Myocyte (in vitro differentiated cells): ENCODE measurements around the gene KIF2A. TPM values are rescaled to one million over a fixed set of nuclear protein-coding genes. Genes with fewer than 3 reads are reported as not detected.

ENCODE experiments used
- DNase-seq: peaks from one replicate; pipeline ENCODE4 v3.0.0-alpha.2; 2012; ENCODE audit warnings: low read depth
- polyA plus RNA-seq: library from polyadenylated mRNA; unstranded; fragments of >200 nt; gene quantifications from one replicate; pipeline ENCODE4 v1.2.1, GENCODE V29; 2012; ENCODE audit warnings: missing spikeins
- total RNA-seq: library from RNA; depleted of rRNA; stranded (reverse); fragments of >200 nt; gene quantifications from 2 replicates; pipeline ENCODE4 v1.2.3, GENCODE V29; 2014

The KIF2A gene
- 46.5 and 57.2 TPM in 2 replicates for total RNA-seq
- 19.4 TPM for polyA plus RNA-seq

DNA sequence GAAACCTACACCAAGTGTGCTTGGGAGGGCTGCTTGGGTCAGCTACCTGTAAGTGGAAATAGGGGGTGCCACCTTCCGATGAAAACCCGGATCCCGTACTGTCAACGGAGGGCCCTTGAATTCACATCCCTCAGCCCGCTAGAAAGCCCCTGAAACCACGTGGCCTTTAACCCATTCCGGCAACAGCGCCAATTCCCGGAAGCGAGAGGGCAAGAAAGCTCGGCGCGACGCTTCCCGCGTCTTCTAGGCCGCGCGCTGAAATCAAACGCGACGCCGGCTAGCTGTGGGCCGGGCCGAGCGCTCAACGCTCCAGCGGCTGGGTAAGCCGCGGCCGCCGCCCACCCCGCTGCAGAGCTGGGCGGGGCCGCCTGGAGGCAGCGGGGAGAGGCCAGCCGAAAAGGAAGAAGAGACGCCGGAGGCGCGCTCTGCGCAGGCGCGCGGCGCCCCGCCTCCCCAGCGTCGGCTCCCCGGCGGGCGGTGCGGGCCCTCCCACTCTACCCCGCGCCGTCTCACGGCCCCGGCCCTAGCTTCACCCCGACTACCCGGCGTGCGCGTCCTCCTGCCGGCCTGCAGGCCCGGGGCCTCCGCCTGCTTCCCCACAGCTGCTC is at the start of gene KIF2A:
Gene KIF2A, plus strand, starts transcription at position 492 of the 608 bp plus-strand sequence. CDS start 267 bp downstream, outside the sequence.
- DNase-seq = peak; percentile 93

DNA sequence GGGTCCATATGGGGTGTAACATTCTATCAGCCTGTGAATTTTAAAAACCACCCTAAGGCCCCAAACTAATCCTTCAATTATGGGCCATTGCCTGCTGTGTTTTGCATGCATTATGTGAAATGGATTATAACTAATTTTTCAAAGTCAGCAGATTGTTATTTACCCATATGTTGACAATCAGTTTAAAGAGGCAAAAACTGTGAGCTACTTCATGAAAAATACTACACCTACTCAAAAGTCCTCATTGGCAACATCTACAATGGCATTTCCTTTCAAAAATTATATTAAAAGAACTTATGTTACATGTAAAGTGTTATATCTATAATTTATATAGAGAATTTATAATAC is 49.0 kb upstream of the KIF2A start:
- DNase-seq = no peak

DNA sequence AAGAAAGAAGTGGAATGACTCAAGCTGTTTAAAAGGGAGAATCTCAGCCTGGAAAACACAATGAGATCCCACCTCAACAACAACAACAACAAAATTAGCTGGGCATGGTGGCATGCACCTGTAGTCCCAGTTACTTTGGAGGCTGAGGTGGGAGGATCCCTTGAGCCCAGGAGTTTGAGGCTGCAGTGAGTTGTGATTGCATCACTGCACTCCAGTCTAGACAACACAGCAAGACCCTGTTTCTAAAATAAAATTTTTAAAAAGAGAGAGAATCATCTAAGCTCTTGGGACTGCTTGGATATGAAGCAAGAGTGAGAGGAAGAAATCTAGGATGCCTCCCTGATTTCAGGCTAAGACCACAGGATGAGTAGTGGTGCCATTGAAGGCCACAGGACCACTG is 47.4 kb upstream of the KIF2A start:
- DNase-seq = no peak

DNA sequence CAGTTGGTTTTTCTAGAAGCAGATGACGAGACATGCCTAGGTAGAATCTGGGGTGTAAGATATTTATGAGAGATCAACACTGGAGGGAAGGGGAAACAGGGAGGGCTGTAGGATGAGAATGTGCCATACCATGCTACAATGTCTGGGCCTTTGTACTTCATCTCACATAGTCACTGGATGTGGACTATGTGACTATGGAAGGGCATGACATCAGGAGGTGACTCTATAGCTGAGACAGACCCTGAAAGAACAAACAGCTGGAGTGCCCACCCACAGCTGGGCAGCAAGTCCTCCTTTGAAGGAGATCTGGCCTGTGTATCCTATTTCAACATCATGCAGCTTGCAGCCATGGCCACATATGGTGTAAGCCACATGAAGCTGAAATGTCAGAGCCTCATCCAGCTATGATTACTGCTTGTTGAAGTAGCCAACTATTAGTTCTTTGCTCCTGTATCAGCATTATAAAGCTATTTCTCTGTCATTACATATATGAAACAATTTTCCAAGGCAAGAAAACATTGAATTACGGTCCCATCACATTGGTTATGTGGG is 46.2 kb upstream of the KIF2A start:
- DNase-seq = peak; percentile 32

DNA sequence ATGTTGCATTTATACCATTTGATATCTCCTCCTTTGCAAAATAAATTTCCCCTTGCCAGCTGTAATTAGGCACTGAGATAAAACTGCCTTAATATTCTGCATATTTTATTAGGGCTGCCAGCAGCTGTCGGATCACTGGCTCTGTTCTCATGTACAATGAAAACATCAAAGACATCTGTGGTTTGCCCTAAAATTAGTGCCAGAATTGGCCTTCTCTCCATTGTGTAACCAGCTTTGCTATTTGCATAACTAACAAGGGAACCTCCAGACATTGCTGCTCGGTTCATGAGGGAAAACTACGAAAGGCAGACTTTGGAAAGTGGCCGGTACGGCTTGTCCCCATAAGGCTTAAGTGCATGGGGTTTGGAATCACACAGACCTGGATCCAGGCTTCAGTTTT is 45.5 kb upstream of the KIF2A start:
- peak; percentile 52 for DNase-seq

DNA sequence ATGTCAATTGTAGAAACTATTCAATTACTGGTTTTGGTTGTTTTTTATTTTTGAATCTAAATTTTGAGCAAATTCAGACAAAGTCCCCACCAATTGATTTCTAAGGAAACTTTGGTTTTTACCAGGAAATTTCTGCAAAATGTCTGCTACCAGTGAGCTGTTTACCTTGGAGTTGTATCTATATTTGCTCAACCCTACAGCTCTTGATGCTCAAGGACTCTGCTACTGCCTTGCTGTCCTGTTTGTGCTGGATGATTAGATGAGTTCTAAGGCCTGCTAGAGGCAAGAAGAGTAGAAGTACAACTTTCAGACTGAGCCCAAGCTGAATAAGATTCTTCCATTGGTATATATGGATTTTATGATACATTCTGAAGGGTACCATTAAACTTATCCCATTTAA is 42.6 kb upstream of the KIF2A start:
- no peak for DNase-seq

DNA sequence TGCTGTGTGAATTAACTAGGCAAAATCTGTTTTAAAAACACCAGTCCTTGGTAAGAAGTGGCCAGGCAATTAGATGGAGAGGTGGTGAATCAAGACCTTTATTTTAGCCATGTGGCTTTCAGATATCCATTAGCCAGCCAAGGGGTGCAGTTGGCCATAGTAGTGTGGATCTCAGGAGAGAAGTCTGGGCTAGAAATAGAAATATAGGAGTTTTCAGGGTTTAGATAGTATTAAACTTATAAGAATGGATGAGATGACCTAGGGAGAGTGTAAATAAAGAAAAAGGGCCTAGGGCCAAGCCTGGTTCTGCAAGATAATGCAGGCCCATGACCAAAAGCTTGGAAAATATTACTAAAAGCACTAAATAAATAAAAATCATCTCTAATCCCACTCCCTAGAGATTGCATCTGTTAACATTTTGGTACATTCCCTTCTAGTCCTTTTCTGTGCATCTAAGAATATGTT is 40.3 kb upstream of the KIF2A start:
- DNase-seq = no peak

DNA sequence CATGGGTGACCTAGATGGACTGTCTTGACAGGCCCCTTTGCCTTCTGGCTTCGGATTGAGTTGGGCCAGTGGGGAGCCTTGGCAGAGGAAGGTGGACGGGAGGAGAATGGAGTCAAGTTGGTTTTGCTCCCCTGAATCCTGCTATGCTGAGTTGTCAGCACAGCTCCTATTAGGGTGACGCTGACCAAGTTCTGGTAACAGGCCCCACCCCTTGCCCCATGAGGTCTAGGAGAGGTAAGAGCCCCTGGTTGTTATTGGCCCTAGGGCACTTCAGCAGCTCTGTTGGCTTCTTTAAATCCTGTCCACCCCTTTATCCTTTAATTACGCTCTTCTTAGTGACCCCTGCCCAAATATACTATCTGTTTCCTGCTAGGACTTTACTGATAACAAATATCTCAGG is 39.4 kb upstream of the KIF2A start:
- DNase-seq = no peak

DNA sequence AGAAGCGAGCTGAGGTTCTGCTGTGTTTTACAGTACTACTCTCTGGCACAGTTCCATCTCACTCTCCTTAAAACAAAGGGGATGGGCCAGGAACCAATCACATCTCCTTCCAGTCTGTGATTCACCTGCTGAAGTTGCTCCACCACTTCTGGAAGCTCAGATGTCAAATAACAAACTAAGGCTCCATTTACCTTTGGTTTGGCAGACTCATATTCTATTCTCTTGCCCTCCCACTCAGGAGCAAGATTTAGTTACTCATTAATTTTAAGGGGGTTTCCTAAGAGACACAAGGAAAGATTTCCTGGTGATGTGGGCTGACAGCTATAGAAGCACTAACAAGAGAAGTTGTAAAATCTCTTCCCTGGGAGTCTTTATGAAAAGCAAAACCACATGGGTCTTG is 37.8 kb upstream of the KIF2A start:
- peak; percentile 30 for DNase-seq

DNA sequence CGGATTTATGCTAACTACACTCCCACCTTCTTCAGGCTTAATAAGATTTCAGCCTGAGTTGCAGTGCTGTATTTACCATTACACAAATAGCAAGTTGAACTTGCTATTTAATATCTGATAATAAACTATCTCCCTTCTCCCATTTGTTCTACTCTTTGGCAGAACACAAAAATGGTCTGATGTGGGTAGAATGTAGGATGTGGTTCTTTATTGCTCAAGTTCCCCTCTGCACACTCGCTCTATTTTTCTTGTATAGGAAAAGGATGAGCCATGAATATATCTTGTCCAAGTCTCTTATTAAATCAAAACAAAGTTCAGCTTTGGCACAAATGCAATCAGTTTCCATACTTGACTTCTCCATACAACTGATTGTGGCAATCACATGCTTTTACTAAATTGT is 37.2 kb upstream of the KIF2A start:
- DNase-seq = no peak

DNA sequence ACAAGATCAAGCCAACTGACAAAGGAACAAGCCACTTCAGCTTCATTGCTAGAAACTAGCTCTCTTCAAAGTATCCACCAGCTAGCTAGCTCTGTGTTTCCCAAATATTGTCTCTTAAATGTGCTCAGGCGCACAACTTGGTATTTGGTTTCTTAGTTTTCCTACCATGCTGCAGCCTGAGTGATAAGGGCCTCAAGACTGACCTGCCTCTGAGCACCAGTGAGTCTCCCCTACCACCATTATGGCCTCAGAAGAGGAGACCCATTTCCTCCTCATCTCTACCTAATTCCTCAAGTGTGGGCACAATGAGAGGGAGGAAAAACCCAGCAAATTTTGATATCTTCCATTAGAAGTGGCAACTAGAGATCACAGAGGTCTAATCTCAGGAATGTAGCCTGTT is 34.6 kb upstream of the KIF2A start:
- no peak for DNase-seq

DNA sequence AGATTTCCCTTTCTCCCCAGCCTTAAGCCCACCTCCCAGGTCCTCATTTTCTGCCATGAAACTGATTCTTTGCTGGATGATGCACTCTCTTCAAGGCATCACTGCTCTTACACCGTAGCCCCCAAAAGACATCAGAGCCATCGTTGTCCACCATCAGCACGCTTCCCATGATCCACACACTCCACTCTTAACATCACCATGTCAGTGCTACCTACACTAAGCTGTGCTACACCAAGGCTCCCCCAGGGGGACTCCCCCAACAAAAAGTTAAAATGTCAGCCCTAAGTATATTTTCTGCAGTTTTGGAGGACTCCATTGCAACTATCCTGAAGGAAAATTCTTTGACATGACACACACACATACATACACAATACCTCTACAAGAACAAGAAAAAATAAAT is 34.1 kb upstream of the KIF2A start:
- no peak for DNase-seq

DNA sequence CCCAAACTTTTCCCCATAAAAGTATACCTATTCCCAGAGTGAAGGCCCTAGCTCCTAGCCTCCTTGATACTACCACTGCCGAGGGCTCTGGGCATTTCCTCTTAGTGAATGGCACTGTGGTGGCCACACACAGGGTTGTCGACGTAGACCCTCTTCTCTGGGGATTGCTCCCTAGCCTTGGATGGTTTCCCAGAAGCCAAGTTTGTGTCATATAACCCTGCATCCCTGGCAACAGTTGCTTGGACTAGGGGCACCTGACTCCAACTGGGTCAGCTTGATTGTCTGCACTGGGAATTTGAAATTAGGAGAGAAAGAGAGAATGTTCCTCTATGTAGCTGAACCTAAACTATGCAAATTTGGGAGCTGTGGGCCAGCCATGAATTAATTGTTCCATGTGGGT is 32.3 kb upstream of the KIF2A start:
- DNase-seq = no peak

DNA sequence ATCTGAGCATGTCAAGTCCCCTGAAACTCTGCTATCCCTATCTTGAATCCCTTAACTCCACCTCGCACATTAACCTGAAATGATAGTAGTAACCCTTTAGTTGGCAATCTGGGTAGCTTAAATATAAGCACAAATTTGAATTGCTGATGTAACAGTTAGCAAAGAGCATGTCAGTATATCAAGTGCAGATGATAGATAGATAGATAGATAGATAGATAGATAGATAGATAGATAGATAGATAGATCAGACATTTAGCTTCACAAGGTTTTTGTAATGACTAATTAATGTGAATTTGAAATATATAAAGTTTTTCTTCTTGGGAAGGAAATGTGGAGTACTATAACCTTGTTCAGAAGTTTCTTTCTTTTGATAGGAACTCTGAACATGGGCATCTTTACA is 30.4 kb upstream of the KIF2A start:
- DNase-seq = no peak

DNA sequence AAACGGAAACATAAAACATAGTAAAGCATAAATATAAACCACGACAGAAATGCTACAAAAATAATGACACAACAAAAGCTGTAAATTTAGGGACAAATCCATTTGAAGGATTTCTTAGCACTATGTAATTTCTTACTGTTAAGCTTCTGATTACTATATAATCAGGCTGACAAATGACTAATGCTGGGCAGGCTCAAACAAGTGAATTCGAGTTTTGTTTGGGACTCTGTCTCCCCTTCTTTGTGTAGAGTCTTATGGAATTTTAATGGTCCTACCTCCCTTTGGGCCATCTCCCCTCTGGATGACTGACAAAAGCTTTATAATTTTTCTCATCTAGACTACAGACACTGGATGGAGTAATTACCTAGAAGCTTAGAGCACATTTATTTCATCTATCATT is 24.6 kb upstream of the KIF2A start:
- no peak for DNase-seq

DNA sequence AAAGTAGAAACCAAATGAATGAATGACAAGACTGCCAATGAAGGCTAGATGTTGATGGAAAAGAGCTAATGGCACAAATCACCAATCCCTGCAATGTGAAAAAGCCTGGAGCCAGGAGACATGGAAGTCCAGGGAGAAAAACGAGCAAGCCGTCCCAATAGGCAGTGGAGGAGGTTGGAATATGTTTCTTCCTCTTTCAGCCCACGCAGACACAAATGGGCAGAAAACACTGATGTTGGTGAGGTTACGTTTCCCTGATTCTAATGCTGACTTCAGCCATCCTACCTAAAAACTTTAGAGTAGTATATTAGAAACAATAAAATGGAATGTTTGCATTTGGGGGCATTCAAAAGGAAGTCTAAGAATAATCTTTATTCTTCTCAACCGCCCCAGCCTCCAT is 23.9 kb upstream of the KIF2A start:
- DNase-seq = no peak

DNA sequence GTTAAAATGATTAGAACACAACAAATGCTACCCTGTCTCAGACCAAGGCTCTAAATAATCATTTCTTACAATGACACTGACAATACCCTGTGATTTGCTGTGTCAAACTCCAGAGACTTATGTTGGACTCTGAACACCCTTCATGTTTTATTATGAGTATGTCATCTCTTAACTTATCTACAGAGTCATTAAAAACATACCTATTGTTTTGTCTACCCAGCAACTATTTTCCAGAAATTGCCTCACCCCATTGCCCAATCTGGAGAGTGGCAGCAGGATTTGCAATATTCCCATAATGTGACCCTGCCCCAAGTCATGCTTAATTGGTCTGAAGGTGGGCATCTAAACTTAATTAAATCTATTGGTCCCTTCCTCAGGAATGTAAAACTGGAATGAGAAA is 23.0 kb upstream of the KIF2A start:
- DNase-seq = no peak

DNA sequence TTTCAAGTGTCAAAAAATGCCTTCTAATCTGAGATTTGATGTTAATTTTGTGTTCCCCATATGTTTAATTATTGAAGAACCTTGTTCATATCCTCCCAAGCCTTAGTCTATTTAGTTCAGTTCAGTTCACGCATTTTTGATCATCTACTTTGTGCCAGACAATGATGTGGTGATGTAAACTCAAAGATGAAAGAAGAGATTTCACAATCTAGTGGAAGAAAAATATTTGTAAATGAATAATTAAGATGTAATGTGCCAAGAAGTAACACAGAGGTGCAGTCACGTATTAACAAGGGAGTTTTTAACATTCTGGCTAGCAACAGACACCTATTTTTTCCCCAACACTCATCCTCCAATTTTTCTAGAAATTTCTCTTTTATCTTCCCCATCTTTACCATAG is 22.1 kb upstream of the KIF2A start:
- DNase-seq = no peak

DNA sequence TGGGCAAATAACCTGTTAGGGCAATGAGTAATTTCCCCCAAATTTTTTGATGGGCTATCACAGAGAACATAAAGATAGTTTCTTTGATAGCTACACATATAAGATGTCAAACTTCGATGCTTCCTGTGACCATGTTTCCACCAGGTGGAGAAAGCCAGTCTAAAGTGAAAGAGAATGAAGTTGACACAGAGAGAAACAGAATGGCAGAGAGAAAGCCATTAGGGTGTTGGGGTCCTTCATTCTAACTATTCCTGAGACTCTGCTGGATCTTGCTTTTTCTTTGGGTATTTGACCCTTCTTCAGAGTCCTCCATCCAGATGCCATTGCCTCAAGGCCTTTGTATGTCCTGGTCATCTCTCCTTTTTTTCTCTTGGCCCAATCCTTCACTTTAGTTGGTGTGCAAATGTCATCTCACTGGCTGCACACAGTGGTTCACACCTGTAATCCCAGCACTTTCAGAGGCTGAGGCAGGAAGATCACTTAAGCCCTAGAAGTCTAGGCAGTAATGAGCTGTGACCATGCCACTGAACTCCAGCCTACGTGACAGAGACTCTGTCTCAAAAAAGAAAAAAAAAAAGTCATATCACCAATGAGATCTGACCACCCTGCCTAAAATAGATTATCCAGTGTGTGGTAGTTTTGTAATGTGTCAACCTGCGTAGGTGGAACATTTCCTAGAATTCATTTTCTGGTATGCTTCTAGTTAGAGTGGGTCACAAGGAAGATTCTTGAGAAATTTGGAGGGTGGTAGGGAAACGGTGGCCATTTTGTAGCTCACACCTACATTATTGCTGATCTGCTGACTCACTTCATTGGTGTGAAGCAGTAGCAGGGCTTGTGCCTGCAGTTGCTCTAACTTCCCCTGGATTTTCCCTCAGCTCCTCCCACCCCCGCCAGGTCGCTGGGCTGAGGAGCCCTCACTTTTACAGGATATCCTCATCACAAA is 20.8 kb upstream of the KIF2A start:
- DNase-seq = no peak

DNA sequence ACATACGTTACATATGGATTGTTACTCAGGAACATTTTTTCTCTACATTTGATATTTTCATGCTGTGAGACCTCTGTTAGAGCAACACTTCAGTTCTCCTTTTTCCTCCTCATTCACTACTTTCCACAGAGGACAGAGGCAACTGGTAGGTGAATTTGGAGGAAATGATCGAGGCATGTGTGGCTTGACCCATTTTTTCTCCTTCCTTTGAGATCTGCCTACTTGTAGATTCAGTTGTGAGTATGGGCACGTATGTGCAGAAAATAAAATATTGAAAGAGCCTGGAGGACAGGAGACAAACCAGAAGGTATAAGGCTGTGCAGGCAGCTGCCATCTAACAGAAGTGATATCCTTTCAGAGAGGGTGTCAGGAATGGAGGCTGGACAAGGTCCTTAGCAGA is 19.2 kb upstream of the KIF2A start:
- DNase-seq = no peak

DNA sequence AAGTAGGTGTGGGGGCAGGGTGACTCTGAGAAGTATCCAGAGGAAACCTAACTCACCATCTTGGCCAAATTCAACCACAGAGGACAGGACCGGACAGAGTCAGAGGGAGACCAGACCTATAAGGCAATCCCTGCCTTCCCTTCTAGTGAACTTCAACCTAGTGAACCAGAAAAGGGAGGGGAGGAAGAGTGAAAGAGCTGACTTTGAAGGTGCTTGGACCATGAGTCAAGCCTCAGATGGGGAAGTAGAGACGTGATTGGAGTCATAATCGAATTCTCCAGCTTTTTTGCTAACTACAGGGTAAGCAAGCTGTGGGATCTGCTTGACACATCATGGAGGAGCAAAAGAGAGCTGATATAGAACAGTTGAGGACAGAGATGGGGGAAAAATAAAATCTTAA is 18.8 kb upstream of the KIF2A start:
- DNase-seq = no peak

DNA sequence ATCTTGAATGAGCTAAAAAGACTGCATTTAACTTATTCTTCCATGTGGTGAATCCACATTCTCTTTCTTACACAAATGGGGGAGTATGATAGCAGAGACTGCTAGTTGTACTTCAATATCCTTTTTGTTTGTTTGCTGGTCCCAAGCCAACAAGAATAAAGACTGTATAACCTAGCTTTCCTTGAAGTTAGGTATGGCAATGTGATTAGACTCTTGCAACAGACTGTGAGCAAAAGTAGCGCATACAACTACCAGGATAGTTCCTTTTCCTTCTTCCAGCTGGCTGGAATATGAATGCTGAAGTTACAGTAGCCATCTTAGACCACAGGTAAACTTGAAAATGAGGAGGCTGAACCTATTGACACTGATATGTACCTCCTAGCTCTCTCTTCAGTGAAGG is 17.9 kb upstream of the KIF2A start:
- no peak for DNase-seq

DNA sequence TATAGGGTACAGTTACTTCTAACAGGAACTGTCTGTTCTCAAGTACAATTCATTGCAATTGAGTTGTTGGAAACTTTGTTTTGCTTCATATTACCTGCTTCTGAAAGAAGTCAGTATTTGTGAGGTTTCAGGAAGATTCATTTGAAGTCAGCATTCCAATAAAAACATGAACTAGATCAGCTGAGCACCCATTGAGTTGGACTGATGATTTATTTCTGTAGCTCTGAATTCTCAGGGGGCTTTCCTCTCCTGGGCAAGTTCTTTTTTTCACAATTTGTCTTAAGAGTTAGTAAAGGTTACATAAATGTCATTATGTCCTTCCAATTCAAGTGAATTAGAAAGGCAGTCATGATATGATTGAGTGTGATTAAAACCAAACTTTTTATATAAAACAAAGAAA is 16.2 kb upstream of the KIF2A start:
- DNase-seq = no peak
